Measurements from ENCODE around the gene PCSK1N. TPM values are rescaled to one million over a fixed set of nuclear protein-coding genes. Genes with fewer than 3 reads are reported as not detected.

The PCSK1N gene
- total and polyA plus RNA-seq, 2 of the 13 experiments (the other 11 are each of a cell fraction or from before 2014, with no cell fraction given), result 4.5 to 14.0 TPM

GRCh38 chrX:48818098-48818497 lies 17.3 kb downstream of the PCSK1N start:
- in situ Hi-C loops (cut with HindIII; ENCODE audit: extremely low pct_ligation_motif_present, low pct_unique_long_range_greater_than_20kb) (no loop called here), intact Hi-C loops (cut with micrococcal nuclease; ENCODE audit: unreplicated experiment) (no loop called here)
- no peak overlapping the region for H3K27ac ChIP-seq (ENCODE audit: extremely low read length, insufficient read depth, low read length)
- TF ChIP-seq ZNF382 (CRISPR knock-in tag; IDR thresholded peaks at IDR 0.05; ENCODE audit: borderline replicate concordance) (no peak), NCOA2 (CRISPR knock-in tag; IDR thresholded peaks at IDR 0.05) (no peak), ARID3A (IDR thresholded peaks at IDR 0.05; ENCODE audit: low read depth, low read length) (no peak), NCOA1 (CRISPR knock-in tag; IDR thresholded peaks at IDR 0.05) (no peak), ZNF224 (CRISPR knock-in tag; IDR thresholded peaks at IDR 0.05) (no peak), CREB1 (IDR thresholded peaks at IDR 0.05) (no peak), CREB1 (CRISPR knock-in tag; IDR thresholded peaks at IDR 0.05) (no peak), FOXP4 (CRISPR knock-in tag; IDR thresholded peaks at IDR 0.05) (no peak)
- no peaks in the 10 kb centered on the region for H3K27me3 ChIP-seq (ENCODE audit: control insufficient read depth in 1 of 2, insufficient read depth in 2 of 2, low read length in 2 of 2)
- H3K4me3 ChIP-seq (replicated peaks in 1 of 3; ENCODE audit: insufficient read depth in 1 of 3, low read depth in 2 of 3, low read length in 3 of 3), result no peak overlapping the region
- no peak for ATAC-seq
- H4K20me1 ChIP-seq (ENCODE audit: insufficient read depth, low read length), result no peaks in the 10 kb centered on the region
- no peak overlapping the region for H3K4me2 ChIP-seq (ENCODE audit: low read depth, low read length)
- no peaks in the 10 kb centered on the region for H3K4me1 ChIP-seq (ENCODE audit: insufficient read depth, low read length)
- no peak overlapping the region for H2AFZ ChIP-seq (ENCODE audit: low read length)
- H3K79me2 ChIP-seq (ENCODE audit: insufficient read depth, low read length), result no peaks in the 10 kb centered on the region
- no CpG with 5 or more reads among the region's 16 CpGs for WGBS (ENCODE audit: low lambda C conversion rate)
- no peak for FAIRE-seq
- DNase-seq (ENCODE audit: low spot score), result no peak
- no peaks in the 10 kb centered on the region for H3K9me3 ChIP-seq (ENCODE audit: low read length)
- ChIA-PET POLR2A (no interaction called here), CTCF (ENCODE audit: low intra/inter-chr PET ratio, low total read pairs) (no interaction called here)
- no peak overlapping the region for H3K9ac ChIP-seq (ENCODE audit: insufficient read depth, low read depth, low read length)
- H3K36me3 ChIP-seq (replicated peaks in 1 of 2; ENCODE audit: control insufficient read depth in 1 of 2, insufficient read depth in 2 of 2, low read length in 2 of 2), result peaks cover 1 to 16% of the 10 kb centered on the region in 2 experiments; a peak in 3 of 5 replicates
- BruUV-seq (replicated peaks), result no TSS peak
